Measurements from ENCODE around the gene SLC49A3.
"Not testable (repeated sequence)": the region's sequence is repeated elsewhere in the genome, so short reads cannot be mapped to it uniquely, and the experiment has no call there.

SLC49A3 gene

DNA sequence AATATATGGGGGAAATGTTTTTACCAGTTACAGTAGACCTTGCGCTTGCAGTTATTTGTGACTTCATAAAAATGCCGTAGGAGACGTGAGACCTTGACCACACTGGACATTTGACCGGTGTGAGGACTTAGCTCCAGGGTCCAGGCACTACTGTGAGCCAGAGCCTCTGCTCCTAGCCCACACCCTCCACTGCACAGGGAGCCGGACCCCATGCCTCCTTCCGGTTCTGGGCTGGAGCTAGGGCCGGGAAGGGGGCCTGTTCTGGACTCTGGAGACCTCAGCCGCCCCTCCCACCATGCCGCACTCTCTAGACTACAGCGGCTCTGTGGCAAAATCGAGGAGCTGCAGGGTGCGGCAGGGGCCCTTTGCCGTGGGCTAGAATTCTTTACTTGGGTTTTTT lies 22.0 kb upstream of the SLC49A3 start:
- TF ChIP-seq, protein P1, sequence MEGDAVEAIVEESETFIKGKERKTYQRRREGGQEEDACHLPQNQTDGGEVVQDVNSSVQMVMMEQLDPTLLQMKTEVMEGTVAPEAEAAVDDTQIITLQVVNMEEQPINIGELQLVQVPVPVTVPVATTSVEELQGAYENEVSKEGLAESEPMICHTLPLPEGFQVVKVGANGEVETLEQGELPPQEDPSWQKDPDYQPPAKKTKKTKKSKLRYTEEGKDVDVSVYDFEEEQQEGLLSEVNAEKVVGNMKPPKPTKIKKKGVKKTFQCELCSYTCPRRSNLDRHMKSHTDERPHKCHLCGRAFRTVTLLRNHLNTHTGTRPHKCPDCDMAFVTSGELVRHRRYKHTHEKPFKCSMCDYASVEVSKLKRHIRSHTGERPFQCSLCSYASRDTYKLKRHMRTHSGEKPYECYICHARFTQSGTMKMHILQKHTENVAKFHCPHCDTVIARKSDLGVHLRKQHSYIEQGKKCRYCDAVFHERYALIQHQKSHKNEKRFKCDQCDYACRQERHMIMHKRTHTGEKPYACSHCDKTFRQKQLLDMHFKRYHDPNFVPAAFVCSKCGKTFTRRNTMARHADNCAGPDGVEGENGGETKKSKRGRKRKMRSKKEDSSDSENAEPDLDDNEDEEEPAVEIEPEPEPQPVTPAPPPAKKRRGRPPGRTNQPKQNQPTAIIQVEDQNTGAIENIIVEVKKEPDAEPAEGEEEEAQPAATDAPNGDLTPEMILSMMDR (IDR thresholded peaks at IDR 0.05; ENCODE audit: insufficient read depth, low read depth, low read length, missing control alignments), result no peak
- H3K4me3 ChIP-seq (ENCODE audit: low read length), result no peak overlapping the region
- DNase-seq (ENCODE audit: low read depth), result no peak

DNA sequence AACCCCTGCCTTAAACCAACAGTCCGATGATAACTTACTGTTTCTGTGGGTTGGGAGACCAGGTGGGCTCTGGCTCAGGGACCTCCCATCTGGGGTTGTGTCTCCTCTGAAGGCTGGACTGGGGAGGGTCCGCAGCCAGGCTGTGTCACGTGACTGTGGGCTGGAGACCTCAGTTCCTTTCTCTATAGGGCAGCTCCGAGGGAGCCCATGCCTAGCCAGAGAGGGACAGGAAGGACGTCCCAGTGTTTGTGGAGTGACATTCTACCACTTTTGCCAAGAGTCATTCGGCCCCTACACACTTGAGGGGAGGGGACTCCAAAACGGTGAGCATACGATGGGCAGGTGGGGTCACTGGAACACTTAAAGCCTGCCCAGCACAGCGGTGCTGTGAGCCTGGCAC lies 21.2 kb upstream of the SLC49A3 start:
- no peak overlapping the region for H3K4me3 ChIP-seq (ENCODE audit: low read length)
- TF ChIP-seq, protein P1 (IDR thresholded peaks at IDR 0.05; ENCODE audit: insufficient read depth, low read depth, low read length, missing control alignments), result no peak
- no peak for DNase-seq (ENCODE audit: low read depth)

DNA sequence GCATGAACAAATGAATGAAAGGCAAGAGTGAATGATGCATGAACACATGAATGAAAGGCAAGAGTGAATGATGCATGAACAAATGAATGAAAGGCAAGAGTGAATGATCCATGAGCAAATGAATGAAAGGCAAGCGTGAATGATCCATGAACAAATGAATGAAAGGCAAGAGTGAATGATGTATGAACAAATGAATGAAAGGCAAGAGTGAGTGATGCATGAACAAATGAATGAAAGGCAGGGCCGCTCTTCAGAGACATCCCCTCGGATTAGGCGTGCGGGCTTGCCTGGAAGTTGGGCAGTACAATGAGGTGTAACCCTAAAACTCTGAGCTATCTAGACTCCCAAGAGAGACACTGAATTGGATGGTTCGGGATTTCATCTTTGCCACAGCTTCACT lies 20.4 kb upstream of the SLC49A3 start:
- no peak overlapping the region for H3K4me3 ChIP-seq (ENCODE audit: low read length)
- TF ChIP-seq, protein P1 (IDR thresholded peaks at IDR 0.05; ENCODE audit: insufficient read depth, low read depth, low read length, missing control alignments), result no peak
- DNase-seq (ENCODE audit: low read depth), result no peak

DNA sequence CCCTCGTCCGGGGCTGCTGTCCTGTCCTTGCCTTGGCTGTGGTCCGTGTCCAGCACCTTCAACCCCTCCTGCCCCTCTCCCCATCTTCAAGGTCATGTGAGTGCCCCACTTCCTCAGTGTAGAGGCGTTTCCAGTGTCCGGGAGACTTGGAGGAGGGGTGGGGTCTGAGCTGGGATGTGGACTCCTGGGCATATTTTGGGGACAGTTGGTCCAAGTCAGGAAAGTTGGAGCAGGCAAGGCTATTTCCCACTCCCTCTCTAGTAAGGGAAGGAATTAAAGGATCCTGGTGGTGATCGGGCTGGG lies 19.6 kb upstream of the SLC49A3 start:
- TF ChIP-seq, protein P1 (IDR thresholded peaks at IDR 0.05; ENCODE audit: insufficient read depth, low read depth, low read length, missing control alignments), result no peak
- DNase-seq (ENCODE audit: low read depth), result no peak
- H3K4me3 ChIP-seq (ENCODE audit: low read length), result no peak overlapping the region

DNA sequence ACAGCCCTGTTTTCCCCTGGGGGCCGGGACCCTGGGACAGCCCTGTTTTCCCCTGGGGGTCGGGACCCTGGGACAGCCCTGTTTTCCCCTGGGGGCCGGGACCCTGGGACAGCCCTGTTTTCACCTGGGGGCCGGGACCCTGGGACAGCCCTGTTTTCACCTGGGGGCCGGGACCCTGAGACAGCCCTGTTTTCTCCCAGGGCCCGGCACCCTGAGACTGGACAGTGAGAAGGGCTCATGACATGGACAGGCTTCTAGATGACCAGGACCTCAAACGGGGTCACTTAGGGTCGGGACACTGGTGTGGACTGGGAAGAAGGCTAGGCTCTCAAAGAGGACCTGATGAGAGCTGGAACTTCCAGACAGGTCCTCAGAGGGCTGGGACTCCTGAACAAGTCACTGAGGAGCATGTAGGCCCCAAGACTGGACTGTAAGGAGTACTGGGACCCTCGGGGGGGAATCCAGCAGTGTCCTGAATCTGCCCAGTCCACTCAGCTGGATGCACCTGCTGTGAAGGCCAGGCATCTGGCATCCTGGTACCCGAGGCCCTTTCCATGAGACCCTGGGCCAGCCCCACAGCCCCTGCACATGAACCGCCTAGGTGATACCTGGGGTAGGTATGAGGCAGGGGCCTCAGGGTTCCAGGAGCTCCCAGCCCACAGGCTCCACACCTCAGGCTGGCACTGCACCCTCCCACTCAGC lies 19.1 kb upstream of the SLC49A3 start:
- DNase-seq (ENCODE audit: low read depth), result no peak
- H3K4me3 ChIP-seq (ENCODE audit: low read length), result no peak overlapping the region
- TF ChIP-seq, protein P1 (IDR thresholded peaks at IDR 0.05; ENCODE audit: insufficient read depth, low read depth, low read length, missing control alignments), result no peak

DNA sequence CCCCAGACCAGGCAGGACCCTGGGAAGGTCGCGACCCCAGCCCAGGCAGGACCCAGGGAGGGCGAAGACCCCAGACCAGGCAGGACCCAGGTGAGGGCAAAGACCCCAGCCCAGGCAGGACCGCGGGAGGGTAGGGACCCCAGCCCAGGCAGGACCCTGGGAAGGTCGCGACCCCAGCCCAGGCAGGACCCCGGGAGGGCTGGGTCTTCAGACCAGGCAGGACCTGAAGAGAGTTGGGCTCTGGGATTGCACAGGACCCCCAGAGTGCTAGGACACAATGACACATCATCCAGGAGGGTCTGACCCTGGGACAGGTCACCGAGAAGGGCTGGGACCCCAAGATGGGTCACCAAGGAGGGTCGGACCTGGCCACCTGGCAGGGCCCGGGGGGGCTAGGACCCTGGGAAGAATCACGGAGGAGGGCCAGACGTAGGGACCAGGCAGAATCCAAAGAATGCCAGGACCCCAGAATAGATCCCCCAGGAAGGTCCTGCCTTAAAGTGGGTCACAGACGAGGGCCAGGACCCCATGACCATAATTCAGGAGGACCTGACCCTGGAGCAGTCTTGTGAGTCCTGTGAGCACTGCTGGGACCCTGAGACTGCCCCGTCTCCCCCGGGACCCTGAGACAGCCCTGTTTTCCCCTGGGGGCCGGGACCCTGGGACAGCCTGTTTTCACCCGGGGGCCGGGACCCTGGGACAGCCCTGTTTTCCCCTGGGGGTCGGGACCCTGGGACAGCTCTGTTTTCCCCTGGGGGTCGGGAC lies 18.1 kb upstream of the SLC49A3 start:
- H3K4me3 ChIP-seq (ENCODE audit: low read length), result peak overlapping the region; percentile 78
- TF ChIP-seq, protein P1 (IDR thresholded peaks at IDR 0.05; ENCODE audit: insufficient read depth, low read depth, low read length, missing control alignments), result no peak
- no peak for DNase-seq (ENCODE audit: low read depth)

DNA sequence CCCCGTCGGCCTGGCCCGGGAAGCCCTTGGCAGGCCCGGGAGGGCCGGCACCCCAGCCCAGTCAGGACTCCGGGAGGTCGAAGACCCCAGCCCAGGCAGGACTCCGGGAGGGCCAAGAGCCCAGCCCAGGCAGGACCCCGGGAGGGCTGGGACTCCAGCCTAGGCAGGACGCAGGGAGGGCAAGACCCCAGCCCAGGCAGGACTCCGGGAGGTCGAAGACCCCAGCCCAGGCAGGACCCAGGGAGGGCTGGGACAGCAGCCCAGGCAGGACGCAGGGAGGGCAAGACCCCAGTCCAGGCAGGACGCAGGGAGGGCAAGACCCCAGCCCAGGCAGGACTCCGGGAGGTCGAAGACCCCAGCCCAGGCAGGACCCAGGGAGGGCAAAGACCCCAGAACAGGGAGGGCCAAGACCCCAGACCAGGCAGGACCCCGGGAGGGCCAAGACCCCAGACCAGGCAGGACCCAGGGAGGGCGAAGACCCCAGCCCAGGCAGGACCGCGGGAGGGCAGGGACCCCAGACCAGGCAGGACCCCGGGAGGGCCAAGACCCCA lies 17.2 kb upstream of the SLC49A3 start:
- peak overlapping the region; percentile 78 for H3K4me3 ChIP-seq (ENCODE audit: low read length)
- DNase-seq (ENCODE audit: low read depth), result not testable (repeated sequence)

Data from epithelial cell of esophagus (primary cell).